C1 segment of cervical spinal cord (tissue), 14 donors: ENCODE measurements around the gene RALGPS2.
"Not testable (repeated sequence)": the region's sequence is repeated elsewhere in the genome, so short reads cannot be mapped to it uniquely, and the experiment has no call there.

Source experiments
- DNase-seq, 14 donors: peaks; one replicate each; lab custom pipeline; 2025; lab: John Stamatoyannopoulos, UW

RALGPS2 gene

DNA sequence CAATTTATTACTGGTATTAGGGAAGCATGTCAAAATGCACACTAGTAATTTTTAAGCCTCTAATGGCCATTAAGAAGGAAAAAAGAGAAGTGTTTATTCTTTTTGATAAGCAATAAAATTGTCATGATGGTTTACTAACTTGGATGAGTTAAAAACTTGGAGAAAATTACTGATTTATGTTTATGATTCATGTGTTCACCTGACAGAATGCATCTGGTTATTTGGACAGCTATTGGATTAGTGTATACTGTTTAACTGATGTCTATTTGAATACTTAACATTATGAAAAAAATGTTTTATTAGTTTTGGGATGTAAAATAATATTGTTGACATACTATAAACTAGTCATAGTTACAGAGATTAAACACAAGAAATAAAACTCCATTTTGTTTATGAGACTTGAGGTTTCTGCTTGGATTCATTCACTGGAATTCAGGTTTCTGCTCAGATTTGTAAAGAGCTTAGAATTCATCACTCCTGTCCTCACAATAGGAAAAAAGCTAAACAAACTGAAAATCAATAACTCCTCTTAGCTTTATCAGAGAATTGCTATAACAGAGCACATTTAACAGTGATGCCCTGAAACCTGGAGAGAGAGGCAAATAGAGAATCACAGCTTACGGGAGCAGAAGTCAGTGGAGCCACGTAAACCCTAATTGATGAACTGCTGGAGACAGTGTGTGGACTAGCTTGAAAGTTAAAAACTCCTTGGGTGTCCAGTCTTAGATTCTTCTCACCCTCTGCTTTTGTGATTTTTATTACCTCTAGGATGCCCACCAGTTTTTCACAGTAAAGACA is 56.7 kb downstream of the RALGPS2 start:
- DNase-seq = no peak

DNA sequence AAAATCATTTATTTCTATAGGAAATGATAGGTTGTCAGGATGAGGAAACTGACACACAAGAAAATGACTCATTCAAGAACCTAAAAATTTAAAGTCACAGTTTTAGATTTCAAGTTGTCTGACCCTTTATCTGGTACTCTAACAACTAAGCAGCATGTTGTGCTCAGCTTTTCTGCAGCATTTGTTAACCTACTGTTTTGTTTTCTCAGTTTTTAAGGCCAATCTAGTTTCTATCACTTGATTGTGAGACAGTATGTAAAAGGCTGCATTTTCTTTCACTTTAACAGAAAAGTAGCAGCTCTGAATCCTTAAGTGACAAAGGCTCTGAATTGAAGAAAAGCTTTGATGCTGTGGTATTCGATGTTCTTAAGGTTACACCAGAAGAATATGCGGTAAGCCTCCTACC is 59.1 kb downstream of the RALGPS2 start:
- DNase-seq = no peak

GRCh38 chr1:178792394-178792793 is 67.3 kb downstream of the RALGPS2 start:
- no peak for DNase-seq

DNA sequence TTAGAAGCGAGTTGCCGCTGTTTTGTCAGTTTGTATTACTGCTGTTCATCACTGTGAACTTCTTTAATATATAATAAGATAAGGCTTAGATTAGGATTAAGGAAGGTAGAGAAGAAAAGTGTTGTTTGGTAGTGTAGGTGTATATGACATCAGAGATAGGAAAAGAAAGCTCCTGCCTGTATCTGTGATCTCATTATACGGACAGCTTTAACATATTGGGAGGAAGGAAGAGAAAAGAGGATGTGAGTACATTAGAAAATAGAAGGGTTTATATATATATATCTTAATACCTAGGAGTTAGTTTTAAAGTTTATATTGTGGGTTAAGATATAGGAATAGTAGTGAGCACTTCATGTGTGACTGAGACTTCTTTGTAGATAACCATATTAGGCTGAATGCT is 71.0 kb downstream of the RALGPS2 start:
- no peak for DNase-seq

DNA sequence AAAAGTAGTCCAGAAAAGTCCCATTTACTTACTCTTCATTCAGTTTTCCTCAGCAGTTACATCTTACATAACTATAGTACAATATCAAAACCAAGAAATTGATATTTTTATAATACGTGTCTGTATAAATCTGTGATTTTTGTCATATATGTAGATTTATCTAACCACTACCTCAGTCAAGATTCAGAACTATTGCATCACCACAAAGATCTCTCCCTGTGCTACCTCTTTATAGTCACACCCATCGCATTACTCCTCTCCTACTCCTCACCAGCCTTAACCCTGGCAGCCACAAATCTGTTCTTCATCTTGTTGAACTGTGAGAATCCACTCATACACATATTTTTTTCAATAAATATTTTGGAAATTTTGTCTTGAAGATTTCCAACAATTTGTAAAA is 72.5 kb downstream of the RALGPS2 start:
- no peak for DNase-seq

- no peak for DNase-seq
Measured at GRCh38 chr1:178798232-178798861, 73.3 kb downstream of the RALGPS2 start.

DNA sequence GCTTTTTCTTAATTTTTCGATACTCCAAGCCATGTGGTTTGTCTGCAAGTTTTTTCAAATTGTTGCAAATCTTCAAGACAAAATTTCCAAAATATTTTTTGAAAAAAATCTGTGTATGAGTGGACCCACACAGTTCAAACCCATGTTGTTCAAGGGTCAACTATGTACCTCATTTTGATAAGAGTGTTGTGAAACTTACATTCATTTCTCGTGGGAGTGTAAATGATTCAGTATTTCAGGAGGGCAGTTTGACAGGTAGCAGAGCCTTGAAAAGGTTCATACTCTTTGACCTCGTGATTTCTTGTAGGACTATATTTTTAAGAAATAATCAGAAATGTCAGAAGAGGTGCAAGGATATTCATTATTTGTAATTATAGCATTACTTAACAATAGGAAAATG is 77.8 kb downstream of the RALGPS2 start:
- DNase-seq = no peak

DNA sequence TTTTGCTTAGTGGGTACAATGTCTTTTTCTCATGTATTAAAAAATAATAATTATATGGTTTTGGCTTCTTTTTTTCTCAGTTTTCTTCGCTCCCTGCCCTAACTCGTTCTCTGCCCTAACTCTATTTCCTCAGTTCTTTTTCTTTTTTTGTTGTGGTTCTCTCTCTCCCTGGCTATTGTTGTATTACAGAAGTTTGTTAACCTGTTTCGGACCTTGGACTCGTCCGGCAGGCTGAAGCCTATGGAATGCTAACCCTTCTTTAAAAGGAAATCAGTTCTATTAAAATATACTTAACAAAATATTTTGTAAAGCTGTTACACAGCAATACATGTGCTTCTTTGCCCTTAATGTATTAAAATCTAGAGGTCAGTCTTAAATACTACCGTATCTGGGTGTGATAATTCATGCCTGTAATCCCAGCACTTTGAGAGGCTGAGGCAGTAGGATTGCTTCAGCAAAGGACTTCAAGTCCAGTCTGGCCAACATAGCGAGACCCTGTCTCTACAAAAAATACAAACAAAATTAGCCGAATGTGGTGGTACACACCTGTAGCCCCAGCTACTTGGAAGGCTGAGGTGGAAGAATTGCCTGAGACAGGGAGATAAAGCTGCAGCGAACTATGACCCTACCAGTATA is 81.7 kb downstream of the RALGPS2 start:
- no peak for DNase-seq

- DNase-seq = no peak
Measured at GRCh38 chr1:178808529-178808928, 83.5 kb downstream of the RALGPS2 start.

- no peak for DNase-seq
Measured at GRCh38 chr1:178810585-178810984, 85.5 kb downstream of the RALGPS2 start.

DNA sequence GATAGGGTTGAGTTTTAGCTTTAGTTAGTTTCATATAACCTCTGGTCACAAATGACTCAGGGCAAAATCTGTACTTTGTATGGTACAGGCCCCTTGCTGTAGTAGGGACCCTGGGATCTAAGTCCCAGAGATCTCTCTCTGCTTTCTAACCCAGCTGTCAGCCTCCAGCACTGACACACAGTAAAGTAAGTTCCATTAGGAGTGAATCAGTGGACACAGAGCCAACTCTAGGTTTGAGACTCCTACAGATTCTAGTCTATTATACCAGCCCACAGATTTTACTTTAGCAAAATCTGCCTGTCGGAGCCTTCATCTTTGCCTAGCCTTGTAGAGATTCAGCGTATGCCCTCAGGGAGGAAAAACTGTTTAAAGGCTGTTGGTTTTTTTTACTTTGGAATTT is 93.4 kb downstream of the RALGPS2 start:
- DNase-seq = no peak

- no peak for DNase-seq
Measured at GRCh38 chr1:178819123-178819522, 94.1 kb downstream of the RALGPS2 start.

DNA sequence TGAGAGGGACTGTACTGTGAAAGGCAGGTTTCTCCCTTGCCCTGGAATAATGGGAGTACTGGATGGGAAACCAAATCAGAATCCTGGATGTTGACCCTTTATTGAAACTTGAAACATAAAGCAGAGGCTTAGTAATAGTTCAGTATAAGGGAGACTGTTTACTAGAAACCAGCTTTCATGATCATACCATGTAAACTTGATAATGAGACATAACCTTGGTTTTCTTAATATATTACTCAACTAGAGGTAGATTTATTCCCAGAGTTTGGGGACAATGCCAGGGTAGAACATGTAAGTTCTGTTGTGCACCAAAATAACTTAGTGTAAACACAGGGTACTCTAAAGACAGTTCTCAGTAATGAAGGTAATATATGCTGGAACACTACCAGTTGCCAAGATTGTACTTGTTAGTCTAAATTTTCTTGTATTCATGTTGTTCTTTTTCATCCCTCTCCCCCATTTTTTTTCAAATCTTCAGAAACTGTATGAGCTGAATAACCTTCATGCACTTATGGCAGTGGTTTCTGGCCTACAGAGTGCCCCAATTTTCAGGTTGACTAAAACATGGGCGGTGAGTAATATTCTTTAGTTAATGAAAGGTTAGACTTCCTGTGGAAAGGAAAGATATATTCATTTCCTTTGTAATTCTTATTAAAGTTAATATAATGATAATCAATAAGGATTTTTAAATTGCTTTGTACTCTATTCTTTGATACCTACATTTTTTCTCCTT is 96.3 kb downstream of the RALGPS2 start:
- DNase-seq = no peak

GRCh38 chr1:178825167-178825566 is 100.1 kb downstream of the RALGPS2 start:
- no peak for DNase-seq

DNA sequence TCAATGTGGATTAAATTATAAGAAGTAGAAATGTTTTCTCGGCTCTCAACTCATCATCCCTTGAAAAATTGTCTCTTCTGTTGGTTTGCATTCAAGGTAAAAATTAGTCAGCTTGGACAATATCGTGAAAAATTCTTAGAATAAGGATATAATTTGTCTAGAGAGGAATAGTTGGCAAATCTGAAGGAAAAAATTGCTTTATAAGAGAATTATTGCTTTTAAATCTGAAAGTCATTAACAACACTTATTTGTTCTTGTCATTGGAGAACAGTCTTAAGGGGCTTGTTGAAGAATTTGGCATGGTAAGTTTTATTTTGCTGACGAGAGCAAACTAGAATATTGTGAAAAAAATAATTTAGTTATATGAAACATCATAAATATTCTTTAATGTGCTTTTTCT is 119.4 kb downstream of the RALGPS2 start:
- DNase-seq = no peak

DNA sequence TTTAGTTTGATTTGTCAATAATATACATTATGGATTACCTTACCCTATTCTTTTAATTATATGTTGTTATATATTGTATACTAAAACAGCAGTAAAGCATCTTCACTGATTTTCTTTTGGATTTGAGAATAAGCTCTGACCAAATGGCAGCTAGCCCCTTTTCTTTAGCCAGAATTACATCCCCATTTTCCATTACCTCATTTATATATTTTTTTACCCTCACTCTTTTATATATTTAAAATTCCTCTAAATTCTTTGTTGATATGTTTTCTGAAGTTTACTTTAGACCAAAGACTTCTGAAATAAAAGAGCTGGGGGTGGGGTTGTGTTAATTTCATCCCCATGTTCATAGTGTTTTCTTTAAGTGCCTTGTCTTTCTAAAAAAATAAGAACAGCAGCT is 121.3 kb downstream of the RALGPS2 start:
- no peak for DNase-seq

DNA sequence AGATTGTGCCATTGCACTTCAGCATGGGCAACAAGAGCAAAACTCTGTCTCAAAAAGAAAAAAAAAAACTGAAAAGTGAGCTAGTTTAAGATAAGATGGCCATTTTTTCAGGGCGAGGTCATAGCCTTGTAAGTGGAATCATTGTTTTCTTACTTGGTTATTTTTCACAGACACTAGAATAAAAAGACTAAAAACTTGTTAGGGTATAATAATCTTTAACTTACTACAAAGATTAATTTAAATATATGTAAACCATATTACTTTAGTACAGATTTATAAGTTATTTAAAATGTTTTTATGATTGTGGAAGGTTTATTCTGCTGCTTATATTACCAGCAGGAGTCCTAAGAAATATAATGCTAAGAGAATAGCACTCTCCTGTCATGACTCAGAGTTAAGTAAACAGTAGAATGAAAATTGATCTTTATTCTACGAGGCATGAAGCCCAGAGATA is 122.4 kb downstream of the RALGPS2 start:
- DNase-seq = no peak

- DNase-seq = not testable (repeated sequence)
Measured at GRCh38 chr1:178847919-178848318, 122.9 kb downstream of the RALGPS2 start.

GRCh38 chr1:178849918-178850317 is 124.9 kb downstream of the RALGPS2 start:
- no peak for DNase-seq

DNA sequence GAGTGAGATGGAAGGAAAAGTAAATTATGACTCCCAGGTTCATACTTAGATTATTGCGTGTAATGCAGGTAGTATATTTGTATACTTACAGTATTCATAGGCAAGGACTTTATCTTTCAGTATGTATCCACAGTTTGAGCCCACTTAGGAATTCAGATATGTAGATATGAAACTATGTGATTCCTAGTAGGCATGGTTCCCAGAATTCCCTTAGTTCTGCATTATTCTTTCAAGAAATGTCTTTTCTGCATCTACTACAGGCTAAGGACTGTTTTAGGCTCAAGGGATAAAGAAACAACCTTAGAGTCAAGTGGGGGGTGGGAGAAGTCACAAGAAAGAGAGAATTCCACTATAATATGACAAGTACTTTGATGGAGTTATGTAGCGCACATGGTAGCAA is 132.1 kb downstream of the RALGPS2 start:
- no peak for DNase-seq

- DNase-seq = no peak
Measured at GRCh38 chr1:178862416-178862815, 137.4 kb downstream of the RALGPS2 start.

DNA sequence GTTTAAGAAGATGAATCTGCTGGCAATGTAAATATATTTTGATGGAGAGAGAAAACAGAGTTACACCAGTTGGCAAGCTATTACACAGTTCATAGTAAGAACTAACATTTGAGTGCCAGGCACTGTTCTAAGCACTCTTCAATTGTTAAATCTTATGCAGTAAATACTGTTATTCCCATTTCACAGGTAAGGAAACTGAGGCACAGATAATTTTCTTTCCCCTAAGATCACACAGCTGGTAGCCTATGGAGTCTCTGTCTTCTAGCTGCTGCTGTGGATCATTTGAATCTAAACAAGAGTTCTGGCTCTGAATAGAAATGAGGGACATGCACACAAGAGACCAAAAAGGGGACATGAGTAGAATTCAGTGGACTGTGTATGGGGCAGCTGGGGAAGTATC is 137.8 kb downstream of the RALGPS2 start:
- no peak for DNase-seq
